HFF-Myc (cell line): ENCODE measurements around the gene GPAM.

ENCODE experiments used
- DNase-seq: peaks from one replicate; pipeline ENCODE4 v3.0.0-alpha.2; 2011; ENCODE audit warnings: low read depth; ENCODE audit errors: extremely low read depth
- H3K4me3 ChIP-seq: replicated peaks from 2 replicates; pipeline ENCODE4 v1.5.1; 2011; ENCODE audit warnings: low read depth, mild to moderate bottlenecking, control low read depth, low read length
- TF ChIP-seq, protein P1 (sequence below): IDR thresholded peaks from 2 replicates; pipeline ENCODE4 v1.5.1; 2012; ENCODE audit warnings: mild to moderate bottlenecking, low read depth, low read length, control low read depth; ENCODE audit errors: missing control alignments

The GPAM gene

DNA sequence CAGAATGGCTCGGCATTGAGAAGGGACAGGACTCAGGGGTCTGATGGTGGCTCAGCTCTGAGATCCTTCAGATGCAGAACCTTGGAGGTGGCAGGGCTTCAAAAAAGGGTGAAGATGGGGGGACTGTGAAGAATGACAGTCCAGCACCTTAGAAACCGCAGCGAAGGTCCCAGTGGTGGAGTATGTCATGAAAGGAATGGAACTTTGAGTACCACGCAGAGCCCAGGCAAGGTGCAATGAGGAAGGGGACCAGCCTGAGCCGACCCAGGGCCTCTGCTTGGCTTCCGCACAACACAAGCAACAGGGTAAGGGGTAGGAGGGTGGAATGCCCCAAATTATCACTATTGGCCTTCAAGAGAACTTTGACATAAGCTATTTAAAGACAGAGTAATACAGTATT lies 8.2 kb upstream of the GPAM start:
- H3K4me3 ChIP-seq = no peak overlapping the region
- no peak for DNase-seq
- TF ChIP-seq, protein P1, sequence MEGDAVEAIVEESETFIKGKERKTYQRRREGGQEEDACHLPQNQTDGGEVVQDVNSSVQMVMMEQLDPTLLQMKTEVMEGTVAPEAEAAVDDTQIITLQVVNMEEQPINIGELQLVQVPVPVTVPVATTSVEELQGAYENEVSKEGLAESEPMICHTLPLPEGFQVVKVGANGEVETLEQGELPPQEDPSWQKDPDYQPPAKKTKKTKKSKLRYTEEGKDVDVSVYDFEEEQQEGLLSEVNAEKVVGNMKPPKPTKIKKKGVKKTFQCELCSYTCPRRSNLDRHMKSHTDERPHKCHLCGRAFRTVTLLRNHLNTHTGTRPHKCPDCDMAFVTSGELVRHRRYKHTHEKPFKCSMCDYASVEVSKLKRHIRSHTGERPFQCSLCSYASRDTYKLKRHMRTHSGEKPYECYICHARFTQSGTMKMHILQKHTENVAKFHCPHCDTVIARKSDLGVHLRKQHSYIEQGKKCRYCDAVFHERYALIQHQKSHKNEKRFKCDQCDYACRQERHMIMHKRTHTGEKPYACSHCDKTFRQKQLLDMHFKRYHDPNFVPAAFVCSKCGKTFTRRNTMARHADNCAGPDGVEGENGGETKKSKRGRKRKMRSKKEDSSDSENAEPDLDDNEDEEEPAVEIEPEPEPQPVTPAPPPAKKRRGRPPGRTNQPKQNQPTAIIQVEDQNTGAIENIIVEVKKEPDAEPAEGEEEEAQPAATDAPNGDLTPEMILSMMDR = no peak

DNA sequence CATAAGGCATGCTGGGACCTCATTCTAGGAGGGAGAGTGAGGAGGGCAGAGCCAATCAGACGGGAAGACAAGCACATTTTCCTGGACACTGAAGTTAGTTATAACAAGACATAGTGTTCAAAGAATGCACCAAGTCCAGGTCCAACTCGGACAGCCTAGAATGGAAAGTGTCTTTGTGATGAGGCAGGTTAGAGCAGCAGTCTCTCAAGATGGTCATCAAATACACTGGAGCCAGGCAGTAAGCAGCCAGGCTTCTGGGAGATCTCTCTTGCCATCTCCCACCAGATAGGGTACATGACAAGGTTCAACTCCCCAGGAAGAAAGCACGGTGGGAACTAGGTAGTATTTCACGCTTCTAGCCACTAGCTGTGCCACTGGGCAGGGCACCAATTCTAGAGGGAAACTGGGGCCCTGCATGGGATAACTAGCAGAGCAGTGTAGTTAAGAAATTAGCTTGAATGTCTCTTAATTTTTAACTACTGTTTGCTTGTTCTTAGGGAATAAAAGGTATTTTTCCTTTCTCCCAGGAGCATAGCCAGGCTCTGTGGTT lies 7.6 kb upstream of the GPAM start:
- no peak overlapping the region for H3K4me3 ChIP-seq
- TF ChIP-seq, protein P1 = no peak
- DNase-seq = no peak

DNA sequence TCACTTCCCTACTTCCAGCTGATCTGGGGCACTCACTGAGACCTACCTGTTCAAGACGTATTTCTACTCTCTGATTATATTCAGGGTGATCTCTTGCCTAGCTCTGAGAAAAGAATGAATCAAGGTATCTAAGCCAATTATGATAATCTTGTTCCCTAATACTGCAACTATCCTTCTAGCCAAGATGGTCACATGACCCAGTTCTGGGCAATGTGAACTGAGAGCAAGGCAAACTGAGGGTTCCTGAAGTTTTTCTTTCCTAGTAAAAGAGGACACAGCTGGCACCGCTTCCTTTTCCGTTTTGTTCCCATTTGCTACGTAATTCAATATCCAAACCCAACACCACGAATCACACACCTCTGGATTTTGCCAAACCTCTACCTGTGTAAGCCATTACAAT lies 5.9 kb upstream of the GPAM start:
- no peak for DNase-seq
- TF ChIP-seq, protein P1 = no peak

DNA sequence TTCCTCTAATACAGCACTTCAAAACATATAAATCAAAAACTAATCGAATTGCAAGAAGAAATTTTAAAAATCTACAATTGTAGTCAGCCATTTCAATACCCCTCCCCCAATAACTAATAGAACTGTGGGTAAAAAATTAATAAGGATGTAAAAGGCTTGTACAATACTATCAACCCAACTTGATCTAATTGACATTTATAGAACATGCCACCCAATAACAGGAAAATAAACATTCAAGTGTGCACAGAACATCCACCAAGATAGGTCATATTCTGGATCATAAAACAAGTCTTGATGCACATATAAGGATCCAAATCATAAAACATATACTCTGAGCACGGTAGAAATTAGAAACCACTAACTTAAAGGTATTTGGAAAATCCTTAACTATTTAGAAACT lies 4.0 kb upstream of the GPAM start:
- DNase-seq = no peak
- TF ChIP-seq, protein P1 = no peak

More for the DNA sequence above, 5.9 kb upstream of the GPAM start:
- H3K4me3 ChIP-seq = no peak overlapping the region

DNA sequence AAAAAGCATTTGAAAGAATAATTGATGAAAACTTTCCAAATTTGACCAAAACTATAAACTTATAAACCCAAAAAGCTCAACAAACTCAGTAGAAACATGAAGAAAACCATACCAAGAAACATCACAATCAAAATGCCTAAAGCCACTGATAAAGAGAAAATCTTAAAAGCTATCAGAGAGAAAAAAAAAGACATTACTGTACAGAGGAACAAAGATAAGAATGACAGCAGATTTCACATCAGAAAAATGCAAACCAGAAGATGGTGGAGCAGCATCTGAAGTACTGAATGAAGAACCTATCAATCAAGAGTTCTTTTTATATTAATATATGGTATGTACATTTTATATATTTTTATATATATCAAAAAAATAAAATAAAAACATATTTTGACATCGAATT lies 2.4 kb upstream of the GPAM start:
- H3K4me3 ChIP-seq = no peak overlapping the region
- no peak for DNase-seq
- TF ChIP-seq, protein P1 = no peak

More for the DNA sequence above, 4.0 kb upstream of the GPAM start:
- no peak overlapping the region for H3K4me3 ChIP-seq

DNA sequence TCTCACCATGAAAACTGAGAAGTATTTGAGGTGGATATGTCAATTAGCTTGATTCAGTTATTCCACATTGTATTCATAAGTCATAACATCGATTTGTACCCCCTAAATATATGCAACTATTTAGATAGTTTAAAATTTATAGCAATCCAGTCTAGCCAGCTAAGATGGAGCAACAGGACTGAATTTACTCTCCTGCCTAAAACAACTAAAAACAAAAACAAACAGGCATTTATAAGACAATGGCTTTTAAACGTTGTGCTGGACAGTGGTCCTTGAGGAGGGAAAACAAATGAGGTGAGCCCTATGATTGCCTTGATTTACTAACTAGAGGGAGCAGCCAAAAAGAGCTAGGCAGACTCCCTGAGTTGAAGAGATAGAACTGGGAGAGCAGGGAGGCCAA lies 814 bp upstream of the GPAM start:
- DNase-seq = no peak
- peak overlapping the region; percentile 93 for H3K4me3 ChIP-seq
- TF ChIP-seq, protein P1 = no peak

DNA sequence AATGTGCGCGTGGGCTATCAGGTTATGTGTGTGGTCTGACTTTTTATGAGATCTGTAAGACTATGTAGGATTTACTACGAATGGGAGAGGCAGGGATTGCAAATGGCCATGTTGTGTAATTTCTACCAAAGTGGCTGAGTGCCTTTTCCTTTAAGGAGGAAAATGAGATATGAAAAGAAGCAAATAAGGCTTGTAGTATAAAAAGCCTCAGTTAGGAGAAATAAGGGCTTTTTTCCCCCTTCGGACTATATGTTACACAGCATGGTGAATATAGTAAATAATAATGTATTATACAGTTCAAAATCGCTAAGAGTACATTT lies 447 bp upstream of the GPAM start:
- no peak for DNase-seq
- TF ChIP-seq, protein P1 = no peak
- H3K4me3 ChIP-seq = peak overlapping the region; percentile 93
